GM23248 (cell line): ENCODE results near the gene KRTAP4-11. TPM values are rescaled to one million over a fixed set of nuclear protein-coding genes. Genes with fewer than 3 reads are reported as not detected.

Source experiments
- DNase-seq: peaks from one replicate; pipeline ENCODE4 v3.0.0-alpha.2; 2015
- H2AFZ ChIP-seq: fragments of 200-600 bp; sonication (generic); 2 replicates; pipeline ENCODE4 v1.6.1; 2016; ENCODE audit warnings: antibody characterized with exemption
- H3F3A ChIP-seq: fragments of 200-600 bp; sonication (generic); 2 replicates; pipeline ENCODE4 v1.6.1; 2016; ENCODE audit warnings: mild to moderate bottlenecking, antibody characterized with exemption, mixed run types; ENCODE audit not compliant: insufficient read depth
- H3K27ac ChIP-seq: fragments of 200-600 bp; sonication (generic); 2 replicates; pipeline ENCODE4 v1.5.1; 2016; ENCODE audit warnings: mild to moderate bottlenecking
- H3K27me3 ChIP-seq: fragments of 200-600 bp; sonication (generic); replicated peaks from 2 replicates; pipeline ENCODE4 v1.6.1; 2016; ENCODE audit warnings: mild to moderate bottlenecking; ENCODE audit not compliant: insufficient read depth
- H3K36me3 ChIP-seq: fragments of 200-600 bp; sonication (generic); 2 replicates; pipeline ENCODE4 v1.6.1; 2016; ENCODE audit warnings: low read depth, mild to moderate bottlenecking
- H3K4me1 ChIP-seq: fragments of 200-600 bp; sonication (generic); 2 replicates; pipeline ENCODE4 v1.6.1; 2016; ENCODE audit warnings: mild to moderate bottlenecking; ENCODE audit not compliant: insufficient read depth
- H3K4me2 ChIP-seq: fragments of 200-600 bp; sonication (generic); one replicate; pipeline ENCODE4 v1.6.1; 2016; ENCODE audit warnings: mild to moderate bottlenecking; ENCODE audit not compliant: unreplicated experiment
- H3K4me3 ChIP-seq: fragments of 200-600 bp; sonication (generic); 2 replicates; pipeline ENCODE4 v1.5.1; 2016; ENCODE audit warnings: mild to moderate bottlenecking
- H3K79me2 ChIP-seq: fragments of 200-600 bp; sonication (generic); 2 replicates; pipeline ENCODE4 v1.6.1; 2016; ENCODE audit warnings: mild to moderate bottlenecking; ENCODE audit not compliant: insufficient read depth
- H3K9ac ChIP-seq: fragments of 200-600 bp; sonication (generic); 2 replicates; pipeline ENCODE4 v1.6.1; 2016; ENCODE audit warnings: mild to moderate bottlenecking
- H3K9me2 ChIP-seq: fragments of 200-600 bp; sonication (generic); 2 replicates; pipeline ENCODE4 v1.6.1; 2016; ENCODE audit warnings: mixed run types, mild to moderate bottlenecking, moderate library complexity; ENCODE audit not compliant: insufficient read depth
- H3K9me3 ChIP-seq: fragments of 200-600 bp; sonication (generic); one replicate; pipeline ENCODE4 v1.6.1; 2017; ENCODE audit warnings: low read depth
- H4K20me1 ChIP-seq: fragments of 200-600 bp; sonication (generic); 2 replicates; pipeline ENCODE4 v1.6.0; 2016; ENCODE audit not compliant: insufficient read depth
- EZH2 ChIP-seq: fragments of 200-600 bp; sonication (generic); IDR thresholded peaks from 2 replicates; pipeline ENCODE4 v1.6.1; 2018; ENCODE audit warnings: antibody characterized with exemption, mild to moderate bottlenecking; ENCODE audit not compliant: insufficient read depth, poor library complexity, severe bottlenecking
- EZH2phosphoT487 ChIP-seq: fragments of 200-600 bp; sonication (generic); IDR thresholded peaks from 2 replicates; pipeline ENCODE4 v1.6.1; 2018; ENCODE audit warnings: antibody characterized with exemption, moderate library complexity, mild to moderate bottlenecking, low read depth; ENCODE audit not compliant: insufficient read depth
- WGBS, 2 experiments: methylation state at CpG; one replicate each; pipeline ENCODE4 v1.1.6; 2015 to 2017; ENCODE audit warnings: low lambda C conversion rate in 2 of 2, low coverage in 1 of 2; ENCODE audit errors: missing lambda C conversion rate in 2 of 2; 5-methylcytosine and 5-hydroxymethylcytosine counted together
- in situ Hi-C: fragments of 300-500 bp; cut with MboI; formaldehyde crosslinking; loops from 2 replicates; pipeline ENCODE4 v1.15.0; 2020
- polyA plus RNA-seq: library from polyadenylated mRNA; unstranded; fragments of >200 nt; fragmentation: Nextera tagmentation; extraction: Ambion mirVana; gene quantifications from 2 replicates; pipeline ENCODE4 v1.2.1, GENCODE V29; 2016
- total RNA-seq: library from RNA; depleted of rRNA; stranded (reverse); fragments of >200 nt; shearing (Covaris generic); gene quantifications from 2 replicates; pipeline ENCODE4 v1.2.3, GENCODE V29; 2014; rRNA removed

KRTAP4-11 gene
- total and polyA plus RNA-seq, 2 experiments from 2014 or later = 0.29 TPM; not detected in 1

DNA sequence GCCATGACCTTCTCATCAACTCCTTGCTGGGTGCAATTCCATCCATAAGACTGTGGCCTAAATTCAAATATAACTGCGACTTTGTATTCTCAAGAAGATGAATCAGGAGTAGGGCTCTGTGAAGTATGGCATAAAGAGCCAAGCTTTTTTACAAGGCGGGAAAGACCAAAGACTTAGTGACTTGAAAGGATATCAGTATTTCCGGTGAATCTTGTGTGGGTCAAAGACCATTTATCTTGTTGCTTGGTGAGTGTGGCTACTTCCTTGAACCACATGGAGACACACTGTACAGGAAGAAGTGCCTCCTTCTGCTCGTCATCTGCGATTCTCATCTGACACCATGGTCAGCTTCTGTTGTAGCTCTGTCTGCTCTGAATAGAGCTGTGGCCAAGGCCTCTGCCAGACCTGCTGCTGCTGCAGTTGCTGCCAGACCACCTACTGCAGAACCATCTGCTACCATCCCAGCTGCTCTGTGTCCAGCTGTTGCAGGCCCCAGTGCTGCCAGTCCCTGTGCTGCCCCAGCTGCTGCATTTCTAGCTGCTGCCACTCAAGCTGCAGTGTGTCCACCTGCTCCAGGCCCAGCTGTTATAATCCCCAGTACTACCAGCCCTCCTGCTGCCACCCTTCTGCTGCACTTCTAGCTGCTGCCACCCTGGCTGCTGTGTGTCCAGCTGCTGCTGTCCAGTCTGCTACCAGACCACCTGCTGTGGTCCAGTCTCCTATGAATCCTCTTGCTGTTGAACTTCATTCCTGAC, 46.4 kb downstream of the KRTAP4-11 start:
- WGBS, 2 experiments = 98 to 99% methylated on average over 5 of the region's 5 CpGs
- H3K4me1 ChIP-seq = peaks cover 10% of the 10 kb centered on the region
- H3K27me3 ChIP-seq = no peaks in the 10 kb centered on the region
- H4K20me1 ChIP-seq = no peaks in the 10 kb centered on the region
- H3K9ac ChIP-seq = no peak overlapping the region
- no peak overlapping the region for H2AFZ ChIP-seq
- TF ChIP-seq EZH2 (no peak), EZH2phosphoT487 (no peak)
- H3K79me2 ChIP-seq = no peaks in the 10 kb centered on the region
- DNase-seq = no peak
- in situ Hi-C loops = no loop called here
- no peak overlapping the region for H3K4me2 ChIP-seq
- no peaks in the 10 kb centered on the region for H3K9me3 ChIP-seq
- no peaks in the 10 kb centered on the region for H3K36me3 ChIP-seq
- no peak overlapping the region for H3K27ac ChIP-seq
- H3K9me2 ChIP-seq = no peaks in the 10 kb centered on the region
- H3K4me3 ChIP-seq = no peak overlapping the region
- peaks cover 9% of the 10 kb centered on the region for H3F3A ChIP-seq

DNA sequence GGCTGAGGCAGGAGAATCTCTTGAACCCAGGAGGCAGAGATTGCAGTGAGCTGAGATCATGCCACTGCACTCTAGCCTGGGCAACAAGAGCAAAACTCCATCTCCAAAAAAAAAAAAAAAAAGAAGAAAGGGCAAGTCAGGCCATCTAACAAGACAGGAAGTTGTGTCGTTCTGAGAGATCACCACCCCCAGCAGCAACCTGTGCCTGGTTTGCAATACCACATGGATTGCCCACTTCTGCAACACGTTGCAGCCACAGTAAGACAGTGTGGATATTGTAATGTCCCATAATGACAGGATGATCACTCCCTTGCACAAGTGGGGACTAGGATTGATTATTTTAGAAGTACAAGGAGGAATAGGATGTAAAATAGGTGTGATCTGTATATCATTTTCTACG, 49.1 kb downstream of the KRTAP4-11 start:
- 95 to 96% methylated on average over 3 of the region's 3 CpGs for WGBS, 2 experiments

DNA sequence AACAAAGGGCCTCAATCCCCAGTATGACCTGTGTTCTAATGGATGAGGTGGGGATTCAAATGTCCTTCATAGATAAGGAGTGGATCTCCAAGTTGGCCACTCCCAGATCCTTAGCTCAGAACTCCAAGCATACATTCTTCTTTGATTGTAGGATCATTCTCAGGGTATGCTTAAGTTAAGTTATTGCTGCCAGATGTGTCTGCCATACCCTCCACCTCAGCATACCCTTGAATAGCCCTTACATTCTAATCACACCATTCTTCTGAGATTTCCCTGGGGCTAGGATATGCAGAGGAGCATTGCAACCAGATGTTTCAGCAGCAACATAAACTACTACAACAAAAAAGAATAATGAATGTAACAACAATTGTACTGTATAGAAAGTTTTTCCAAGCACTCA, 50.9 kb downstream of the KRTAP4-11 start:
- peak; percentile 31 for DNase-seq
- no peak overlapping the region for H3K9ac ChIP-seq
- H3K36me3 ChIP-seq = no peaks in the 10 kb centered on the region
- H3K27me3 ChIP-seq = no peaks in the 10 kb centered on the region
- peaks cover 34% of the 10 kb centered on the region for H3K4me1 ChIP-seq
- no peak overlapping the region for H3K4me3 ChIP-seq
- H3K79me2 ChIP-seq = no peaks in the 10 kb centered on the region
- H3F3A ChIP-seq = peaks cover 43% of the 10 kb centered on the region
- no peak overlapping the region for H2AFZ ChIP-seq
- TF ChIP-seq EZH2phosphoT487 = no peak
- TF ChIP-seq EZH2 = no peak
- no peaks in the 10 kb centered on the region for H3K9me2 ChIP-seq
- H3K9me3 ChIP-seq = no peaks in the 10 kb centered on the region
- H4K20me1 ChIP-seq = no peaks in the 10 kb centered on the region
- in situ Hi-C loops = no loop called here
- H3K4me2 ChIP-seq = peak overlapping the region; percentile 4
- peak overlapping the region; percentile 65 for H3K27ac ChIP-seq

More for the DNA sequence above, 49.1 kb downstream of the KRTAP4-11 start:
- TF ChIP-seq EZH2 (no peak), EZH2phosphoT487 (no peak)
- H3K4me1 ChIP-seq = peaks cover 21% of the 10 kb centered on the region
- H3K27ac ChIP-seq = no peak overlapping the region
- no peak overlapping the region for H3K4me2 ChIP-seq
- no peaks in the 10 kb centered on the region for H4K20me1 ChIP-seq
- no peak overlapping the region for H3K9ac ChIP-seq
- DNase-seq = no peak
- H3F3A ChIP-seq = peaks cover 26% of the 10 kb centered on the region
- no peaks in the 10 kb centered on the region for H3K36me3 ChIP-seq
- H3K9me3 ChIP-seq = no peaks in the 10 kb centered on the region
- H3K9me2 ChIP-seq = no peaks in the 10 kb centered on the region
- no peak overlapping the region for H2AFZ ChIP-seq
- H3K79me2 ChIP-seq = no peaks in the 10 kb centered on the region
- no peaks in the 10 kb centered on the region for H3K27me3 ChIP-seq
- no peak overlapping the region for H3K4me3 ChIP-seq
- in situ Hi-C loops = no loop called here

Other genes starting within 250 kb of the KRTAP4-11 start
Only the 30 nearest of the 38 such genes appear.
- not detected in 2 replicates for gene KRT40, start 134.0 kb downstream of the KRTAP4-11 start, total RNA-seq
- gene KRT40, start 134.0 kb downstream of the KRTAP4-11 start, polyA plus RNA-seq = not detected in 2 replicates
- not detected in 2 replicates for gene KRTAP3-3, start 124.2 kb downstream of the KRTAP4-11 start, total RNA-seq
- gene KRTAP3-3, start 124.2 kb downstream of the KRTAP4-11 start, polyA plus RNA-seq = not detected in 2 replicates
- gene KRTAP3-2, start 118.5 kb downstream of the KRTAP4-11 start, total RNA-seq = not detected in 2 replicates
- gene KRTAP3-2, start 118.5 kb downstream of the KRTAP4-11 start, polyA plus RNA-seq = not detected in 2 replicates
- not detected in 2 replicates for gene KRTAP3-1, start 109.2 kb downstream of the KRTAP4-11 start, total RNA-seq
- not detected in 2 replicates for gene KRTAP3-1, start 109.2 kb downstream of the KRTAP4-11 start, polyA plus RNA-seq
- 49.2 and 64.1 TPM in 2 replicates for gene KRTAP1-5, start 91.2 kb downstream of the KRTAP4-11 start, total RNA-seq
- gene KRTAP1-5, start 91.2 kb downstream of the KRTAP4-11 start, polyA plus RNA-seq = 127 and 134 TPM in 2 replicates
- gene KRTAP1-4, start 88.2 kb downstream of the KRTAP4-11 start, total RNA-seq = not detected in 2 replicates
- gene KRTAP1-4, start 88.2 kb downstream of the KRTAP4-11 start, polyA plus RNA-seq = not detected in 2 replicates
- gene KRTAP1-3, start 83.5 kb downstream of the KRTAP4-11 start, total RNA-seq = not detected in 2 replicates
- gene KRTAP1-3, start 83.5 kb downstream of the KRTAP4-11 start, polyA plus RNA-seq = not detected in 2 replicates
- gene KRTAP1-1, start 76.9 kb downstream of the KRTAP4-11 start, total RNA-seq = 1.6 and 4.2 TPM in 2 replicates
- 2.6 and 3.3 TPM in 2 replicates for gene KRTAP1-1, start 76.9 kb downstream of the KRTAP4-11 start, polyA plus RNA-seq
- gene KRTAP2-1, start 71.1 kb downstream of the KRTAP4-11 start, total RNA-seq = not detected in 2 replicates
- gene KRTAP2-1, start 71.1 kb downstream of the KRTAP4-11 start, polyA plus RNA-seq = not detected in 2 replicates
- not detected in 2 replicates for gene KRTAP2-2, start 63.1 kb downstream of the KRTAP4-11 start, total RNA-seq
- gene KRTAP2-2, start 63.1 kb downstream of the KRTAP4-11 start, polyA plus RNA-seq = 0.51 and 0.74 TPM in 2 replicates
- gene KRTAP2-3, start 58.3 kb downstream of the KRTAP4-11 start, total RNA-seq = 0.38 and 13.4 TPM in 2 replicates
- gene KRTAP2-3, start 58.3 kb downstream of the KRTAP4-11 start, polyA plus RNA-seq = 54.3 and 55.2 TPM in 2 replicates
- not detected in 2 replicates for gene KRTAP2-4, start 52.5 kb downstream of the KRTAP4-11 start, total RNA-seq
- gene KRTAP2-4, start 52.5 kb downstream of the KRTAP4-11 start, polyA plus RNA-seq = not detected in 2 replicates
- gene KRTAP4-7, start 34.2 kb downstream of the KRTAP4-11 start, total RNA-seq = not detected in 2 replicates
- gene KRTAP4-7, start 34.2 kb downstream of the KRTAP4-11 start, polyA plus RNA-seq = not detected in 2 replicates
- gene KRTAP4-8, start 20.2 kb downstream of the KRTAP4-11 start, total RNA-seq = not detected in 2 replicates
- gene KRTAP4-8, start 20.2 kb downstream of the KRTAP4-11 start, polyA plus RNA-seq = 0.20 TPM in 1 of 2 replicates, not detected in the other
- gene KRTAP4-16, start 16.2 kb downstream of the KRTAP4-11 start, total RNA-seq = not detected in 2 replicates
- gene KRTAP4-16, start 16.2 kb downstream of the KRTAP4-11 start, polyA plus RNA-seq = not detected in 2 replicates
- gene KRTAP4-9, start 13.0 kb downstream of the KRTAP4-11 start, total RNA-seq = not detected in 2 replicates
- gene KRTAP4-9, start 13.0 kb downstream of the KRTAP4-11 start, polyA plus RNA-seq = 0.49 and 0.51 TPM in 2 replicates
- not detected in 2 replicates for gene KRTAP4-12, start 5.8 kb upstream of the KRTAP4-11 start, total RNA-seq
- gene KRTAP4-12, start 5.8 kb upstream of the KRTAP4-11 start, polyA plus RNA-seq = 1.7 and 1.8 TPM in 2 replicates
- not detected in 2 replicates for gene KRTAP4-6, start 22.2 kb upstream of the KRTAP4-11 start, total RNA-seq
- not detected in 2 replicates for gene KRTAP4-6, start 22.2 kb upstream of the KRTAP4-11 start, polyA plus RNA-seq
- not detected in 2 replicates for gene KRTAP4-5, start 31.5 kb upstream of the KRTAP4-11 start, total RNA-seq
- not detected in 2 replicates for gene KRTAP4-5, start 31.5 kb upstream of the KRTAP4-11 start, polyA plus RNA-seq
- gene KRTAP4-4, start 42.4 kb upstream of the KRTAP4-11 start, total RNA-seq = not detected in 2 replicates
- gene KRTAP4-4, start 42.4 kb upstream of the KRTAP4-11 start, polyA plus RNA-seq = not detected in 2 replicates
- not detected in 2 replicates for gene KRTAP4-3, start 49.8 kb upstream of the KRTAP4-11 start, total RNA-seq
- gene KRTAP4-3, start 49.8 kb upstream of the KRTAP4-11 start, polyA plus RNA-seq = not detected in 2 replicates
- gene KRTAP4-2, start 59.8 kb upstream of the KRTAP4-11 start, total RNA-seq = not detected in 2 replicates
- not detected in 2 replicates for gene KRTAP4-2, start 59.8 kb upstream of the KRTAP4-11 start, polyA plus RNA-seq
- 0.76 TPM in 1 of 2 replicates, not detected in the other for gene KRTAP4-1, start 66.5 kb upstream of the KRTAP4-11 start, total RNA-seq
- not detected in 2 replicates for gene KRTAP4-1, start 66.5 kb upstream of the KRTAP4-11 start, polyA plus RNA-seq
- gene KRTAP9-1, start 71.5 kb upstream of the KRTAP4-11 start, total RNA-seq = not detected in 2 replicates
- not detected in 2 replicates for gene KRTAP9-1, start 71.5 kb upstream of the KRTAP4-11 start, polyA plus RNA-seq
- gene KRTAP9-2, start 108.3 kb upstream of the KRTAP4-11 start, total RNA-seq = not detected in 2 replicates
- not detected in 2 replicates for gene KRTAP9-2, start 108.3 kb upstream of the KRTAP4-11 start, polyA plus RNA-seq
- not detected in 2 replicates for gene KRTAP9-3, start 114.1 kb upstream of the KRTAP4-11 start, total RNA-seq
- not detected in 2 replicates for gene KRTAP9-3, start 114.1 kb upstream of the KRTAP4-11 start, polyA plus RNA-seq
- not detected in 2 replicates for gene KRTAP9-8, start 119.6 kb upstream of the KRTAP4-11 start, total RNA-seq
- not detected in 2 replicates for gene KRTAP9-8, start 119.6 kb upstream of the KRTAP4-11 start, polyA plus RNA-seq
- gene KRTAP9-4, start 131.3 kb upstream of the KRTAP4-11 start, total RNA-seq = not detected in 2 replicates
- not detected in 2 replicates for gene KRTAP9-4, start 131.3 kb upstream of the KRTAP4-11 start, polyA plus RNA-seq
- gene KRTAP9-9, start 137.0 kb upstream of the KRTAP4-11 start, total RNA-seq = not detected in 2 replicates
- gene KRTAP9-9, start 137.0 kb upstream of the KRTAP4-11 start, polyA plus RNA-seq = not detected in 2 replicates
- not detected in 2 replicates for gene KRTAP9-6, start 147.0 kb upstream of the KRTAP4-11 start, total RNA-seq
- not detected in 2 replicates for gene KRTAP9-6, start 147.0 kb upstream of the KRTAP4-11 start, polyA plus RNA-seq